Measurements from ENCODE around the gene GRAMD1B. TPM values are rescaled to one million over a fixed set of nuclear protein-coding genes. Genes with fewer than 3 reads are reported as not detected.

GRAMD1B gene
- total RNA-seq, 4 donors from 2014 or later: under 0.01 to 6.5 (median 3.7) TPM

DNA sequence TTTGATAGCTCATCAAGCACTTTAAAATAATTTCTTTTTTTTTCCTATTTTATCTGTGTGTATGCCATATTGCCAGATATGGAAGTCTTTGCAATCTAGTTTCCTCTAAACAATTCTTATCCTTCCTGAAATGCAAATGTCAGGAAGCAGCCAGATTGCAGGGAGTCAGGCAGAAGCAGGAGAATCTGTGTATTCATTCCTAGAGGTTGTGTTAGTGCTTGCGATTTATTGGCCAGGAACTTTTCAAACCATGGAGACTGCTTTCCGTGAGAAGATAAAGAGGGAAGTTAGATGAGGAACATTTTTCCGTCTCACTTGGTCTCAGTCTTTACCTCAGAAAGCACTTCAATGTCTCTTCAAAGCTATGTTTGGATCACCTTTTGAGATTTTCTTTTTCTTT is 91.9 kb downstream of the GRAMD1B start:
- TF ChIP-seq, protein P1, sequence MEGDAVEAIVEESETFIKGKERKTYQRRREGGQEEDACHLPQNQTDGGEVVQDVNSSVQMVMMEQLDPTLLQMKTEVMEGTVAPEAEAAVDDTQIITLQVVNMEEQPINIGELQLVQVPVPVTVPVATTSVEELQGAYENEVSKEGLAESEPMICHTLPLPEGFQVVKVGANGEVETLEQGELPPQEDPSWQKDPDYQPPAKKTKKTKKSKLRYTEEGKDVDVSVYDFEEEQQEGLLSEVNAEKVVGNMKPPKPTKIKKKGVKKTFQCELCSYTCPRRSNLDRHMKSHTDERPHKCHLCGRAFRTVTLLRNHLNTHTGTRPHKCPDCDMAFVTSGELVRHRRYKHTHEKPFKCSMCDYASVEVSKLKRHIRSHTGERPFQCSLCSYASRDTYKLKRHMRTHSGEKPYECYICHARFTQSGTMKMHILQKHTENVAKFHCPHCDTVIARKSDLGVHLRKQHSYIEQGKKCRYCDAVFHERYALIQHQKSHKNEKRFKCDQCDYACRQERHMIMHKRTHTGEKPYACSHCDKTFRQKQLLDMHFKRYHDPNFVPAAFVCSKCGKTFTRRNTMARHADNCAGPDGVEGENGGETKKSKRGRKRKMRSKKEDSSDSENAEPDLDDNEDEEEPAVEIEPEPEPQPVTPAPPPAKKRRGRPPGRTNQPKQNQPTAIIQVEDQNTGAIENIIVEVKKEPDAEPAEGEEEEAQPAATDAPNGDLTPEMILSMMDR (IDR thresholded peaks at IDR 0.05): no peak
- no peak for TF ChIP-seq POLR2A (IDR thresholded peaks at IDR 0.05)
- intact Hi-C loops (cut with DNase I; ENCODE audit: low total_unique reads): no loop called here
- H3K4me3 ChIP-seq: no peak overlapping the region
- H3K9me3 ChIP-seq: no peaks in the 10 kb centered on the region
- no peak for DNase-seq
- no peak overlapping the region for H3K27ac ChIP-seq
- no peaks in the 10 kb centered on the region for H3K4me1 ChIP-seq
- no peaks in the 10 kb centered on the region for H3K27me3 ChIP-seq
- no peaks in the 10 kb centered on the region for H3K36me3 ChIP-seq

DNA sequence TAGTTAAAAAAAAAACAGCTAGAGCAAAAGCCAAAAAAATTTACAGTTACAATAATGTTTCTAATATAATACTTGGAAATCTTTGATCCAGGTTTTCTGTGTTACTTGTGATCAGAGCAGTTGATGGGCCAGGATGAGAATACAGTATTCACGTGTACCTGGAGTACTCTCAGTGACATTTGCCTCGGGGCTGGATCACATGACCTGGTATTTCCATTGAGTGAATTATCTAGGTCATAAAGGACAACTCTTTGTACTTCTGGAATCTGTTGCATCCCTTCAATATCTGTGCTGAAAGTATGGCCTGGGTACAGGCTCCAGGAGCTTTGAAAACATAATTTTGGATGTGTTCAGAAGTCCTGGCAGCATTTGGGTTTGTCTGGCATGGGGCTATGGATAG is 93.5 kb downstream of the GRAMD1B start:
- Histone ChIP-seq H3K27ac (no peak overlapping the region), H3K4me3 (no peak overlapping the region), H3K9me3 (no peaks in the 10 kb centered on the region), H3K36me3 (no peaks in the 10 kb centered on the region), H3K27me3 (no peaks in the 10 kb centered on the region), H3K4me1 (no peaks in the 10 kb centered on the region)
- TF ChIP-seq, protein P1 (IDR thresholded peaks at IDR 0.05): no peak
- TF ChIP-seq POLR2A (IDR thresholded peaks at IDR 0.05): no peak
- no peak for DNase-seq
- intact Hi-C loops (cut with DNase I; ENCODE audit: low total_unique reads): no loop called here

DNA sequence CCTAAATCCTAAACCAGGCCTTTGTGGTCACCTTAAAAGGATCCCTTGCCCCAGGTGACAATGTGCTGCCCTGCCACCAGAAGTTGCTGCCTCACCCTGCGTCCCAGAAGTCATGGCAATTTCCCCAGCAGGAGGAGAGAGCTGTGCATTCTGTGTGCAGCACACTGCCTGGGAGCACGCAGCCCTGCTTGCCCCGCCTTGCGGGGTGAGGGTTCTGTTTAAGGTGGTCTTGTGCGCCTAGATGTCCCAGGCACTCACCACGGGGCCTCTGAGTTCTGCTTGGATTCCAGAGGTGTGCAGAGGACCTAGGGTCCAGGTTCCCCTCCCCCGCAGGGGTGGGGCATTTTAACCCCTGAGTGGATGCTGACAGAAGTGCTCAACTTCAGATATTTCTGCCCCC is 95.0 kb downstream of the GRAMD1B start:
- Histone ChIP-seq H3K4me1 (no peaks in the 10 kb centered on the region), H3K4me3 (no peak overlapping the region), H3K36me3 (no peaks in the 10 kb centered on the region), H3K9me3 (no peaks in the 10 kb centered on the region), H3K27me3 (no peaks in the 10 kb centered on the region), H3K27ac (no peak overlapping the region)
- no peak for DNase-seq
- intact Hi-C loops (cut with DNase I; ENCODE audit: low total_unique reads): no loop called here
- TF ChIP-seq, protein P1 (IDR thresholded peaks at IDR 0.05): no peak
- no peak for TF ChIP-seq POLR2A (IDR thresholded peaks at IDR 0.05)

DNA sequence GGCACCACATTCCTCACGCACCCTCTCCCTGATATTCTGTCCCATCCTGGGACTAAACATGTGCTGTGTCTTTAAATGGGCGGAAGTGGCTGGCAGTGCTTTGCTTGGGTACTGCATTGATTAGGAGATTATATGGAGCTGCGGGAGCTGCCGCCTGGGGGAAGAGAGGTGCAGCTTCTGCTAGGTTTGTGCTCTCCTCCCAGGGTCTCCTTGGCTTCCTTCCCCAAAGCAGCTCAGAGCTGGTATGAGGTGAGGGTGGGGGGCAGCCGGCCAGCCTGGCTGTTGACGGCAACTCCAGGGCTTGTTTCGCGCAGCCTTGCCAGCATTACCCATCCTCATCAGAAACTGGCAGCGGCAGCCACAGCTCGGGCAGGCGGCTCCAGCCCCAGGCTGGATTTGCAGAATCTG is 95.4 kb downstream of the GRAMD1B start:
- no peak for DNase-seq
- Histone ChIP-seq H3K9me3 (no peaks in the 10 kb centered on the region), H3K4me3 (no peak overlapping the region), H3K4me1 (no peaks in the 10 kb centered on the region), H3K36me3 (no peaks in the 10 kb centered on the region), H3K27ac (no peak overlapping the region), H3K27me3 (no peaks in the 10 kb centered on the region)
- no peak for TF ChIP-seq POLR2A (IDR thresholded peaks at IDR 0.05)
- TF ChIP-seq, protein P1 (IDR thresholded peaks at IDR 0.05): no peak
- intact Hi-C loops (cut with DNase I; ENCODE audit: low total_unique reads): no loop called here

DNA sequence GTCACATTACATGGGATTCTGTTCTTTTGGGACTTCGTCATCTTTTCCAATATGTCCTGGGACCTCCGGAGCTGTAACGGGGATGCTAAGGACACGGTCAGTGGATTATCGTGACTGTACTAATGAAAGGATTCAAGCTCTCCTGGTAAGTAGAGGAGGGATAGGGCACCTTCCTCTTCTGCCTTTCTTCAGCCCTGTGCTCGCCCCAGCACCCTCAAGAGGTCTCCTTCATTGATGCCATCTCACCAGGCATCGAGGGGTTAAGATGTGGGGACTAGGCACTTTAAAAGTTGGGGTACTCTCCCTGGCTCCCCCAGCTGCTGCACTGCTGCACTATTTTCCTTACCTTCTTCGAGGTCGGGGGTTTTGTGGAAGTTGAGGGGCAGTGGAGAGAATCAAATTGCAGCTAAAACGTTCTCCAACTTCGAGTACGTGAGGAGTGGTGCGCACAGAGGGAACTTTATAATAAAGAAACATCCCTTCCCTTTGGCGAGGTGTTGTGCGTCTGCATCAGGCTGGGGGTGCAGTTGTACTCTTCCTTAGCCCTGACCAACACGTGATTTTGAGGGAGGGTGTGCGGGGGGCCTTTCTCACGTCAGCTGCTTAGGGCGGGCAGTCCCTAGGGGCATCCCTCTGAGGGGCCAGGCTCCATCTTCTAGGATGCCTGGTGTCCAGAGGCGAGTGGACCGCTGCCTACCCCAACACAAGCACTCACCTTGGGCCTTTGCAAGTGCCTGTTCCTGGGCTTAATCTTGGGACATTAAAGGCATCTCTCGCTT is 96.1 kb downstream of the GRAMD1B start:
- Histone ChIP-seq H3K27ac (no peak overlapping the region), H3K27me3 (no peaks in the 10 kb centered on the region), H3K36me3 (no peaks in the 10 kb centered on the region), H3K9me3 (no peaks in the 10 kb centered on the region), H3K4me1 (no peaks in the 10 kb centered on the region), H3K4me3 (no peak overlapping the region)
- TF ChIP-seq POLR2A (IDR thresholded peaks at IDR 0.05): no peak
- TF ChIP-seq, protein P1 (IDR thresholded peaks at IDR 0.05): no peak
- intact Hi-C loops (cut with DNase I; ENCODE audit: low total_unique reads): no loop called here
- DNase-seq: no peak
